NCI-H1105 (cell line): ENCODE results near the gene YEATS2.

Experiments used
- DNase-seq: peaks from one replicate; lab custom pipeline; 2025; lab: John Stamatoyannopoulos, UW

Gene YEATS2

GRCh38 chr3:183812761-183813445 is 115.3 kb downstream of the YEATS2 start:
- DNase-seq = no peak

DNA sequence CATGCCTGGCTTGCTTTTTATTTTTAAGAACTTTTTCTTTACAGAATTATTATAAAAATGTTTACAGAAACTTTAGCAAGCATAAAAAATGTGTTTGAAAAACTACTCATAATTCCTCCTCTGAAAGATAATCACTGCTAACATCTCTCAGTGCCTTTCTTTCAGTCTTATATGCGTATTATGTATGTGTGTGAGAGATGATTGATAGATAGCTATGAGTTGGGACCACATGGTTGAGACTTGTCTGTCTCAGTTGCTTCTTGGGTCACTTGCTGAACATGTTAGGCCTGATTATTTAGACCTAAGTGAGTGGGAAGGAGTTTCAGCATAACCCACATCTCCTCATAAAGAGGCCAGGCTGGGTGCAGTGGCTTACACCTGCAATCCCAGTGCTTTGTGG is 116.6 kb downstream of the YEATS2 start:
- DNase-seq = no peak

DNA sequence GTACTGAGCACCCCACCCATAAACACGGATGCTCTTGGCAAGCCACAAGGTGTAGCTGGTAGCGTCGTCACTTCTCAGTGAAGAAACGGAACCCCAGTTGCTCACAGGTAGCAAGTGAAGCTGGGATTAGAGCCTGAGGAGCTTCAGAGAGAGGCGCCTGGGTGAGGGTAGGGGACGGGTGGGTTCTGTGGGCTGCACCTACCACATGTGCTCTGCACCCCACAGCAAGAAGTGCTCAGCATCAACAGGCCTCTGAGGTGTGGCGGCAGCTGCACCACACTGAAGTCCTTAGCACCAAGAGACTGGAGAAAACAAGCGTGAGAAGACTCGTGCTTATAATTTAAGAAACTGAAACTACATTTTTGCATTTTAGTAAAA is 118.0 kb downstream of the YEATS2 start:
- DNase-seq = no peak

GRCh38 chr3:183815951-183816475 is 118.4 kb downstream of the YEATS2 start:
- DNase-seq = no peak

GRCh38 chr3:183816681-183817510 is 119.3 kb downstream of the YEATS2 start:
- no peak for DNase-seq

DNA sequence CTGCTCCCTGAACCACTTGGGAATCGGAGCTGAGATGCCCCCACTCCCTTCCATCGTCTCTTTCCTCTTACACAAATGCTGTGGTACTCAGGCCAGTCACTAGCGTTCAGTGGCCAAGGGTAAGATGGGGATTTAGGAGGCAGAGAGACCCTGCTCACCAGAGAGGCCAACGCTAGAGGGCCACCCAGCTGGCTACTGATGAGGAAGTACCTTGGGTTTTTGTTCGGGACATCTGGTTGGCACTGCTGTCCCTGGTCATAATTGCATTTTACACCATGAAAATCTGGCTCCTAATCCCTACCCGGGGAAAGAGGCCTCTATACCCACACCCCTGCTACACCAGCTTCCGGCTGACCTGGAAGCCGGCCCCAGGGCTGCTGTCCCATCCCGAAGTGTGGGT is 120.0 kb downstream of the YEATS2 start:
- no peak for DNase-seq

- DNase-seq = no peak
Measured at GRCh38 chr3:183818041-183818620, 120.5 kb downstream of the YEATS2 start.

DNA sequence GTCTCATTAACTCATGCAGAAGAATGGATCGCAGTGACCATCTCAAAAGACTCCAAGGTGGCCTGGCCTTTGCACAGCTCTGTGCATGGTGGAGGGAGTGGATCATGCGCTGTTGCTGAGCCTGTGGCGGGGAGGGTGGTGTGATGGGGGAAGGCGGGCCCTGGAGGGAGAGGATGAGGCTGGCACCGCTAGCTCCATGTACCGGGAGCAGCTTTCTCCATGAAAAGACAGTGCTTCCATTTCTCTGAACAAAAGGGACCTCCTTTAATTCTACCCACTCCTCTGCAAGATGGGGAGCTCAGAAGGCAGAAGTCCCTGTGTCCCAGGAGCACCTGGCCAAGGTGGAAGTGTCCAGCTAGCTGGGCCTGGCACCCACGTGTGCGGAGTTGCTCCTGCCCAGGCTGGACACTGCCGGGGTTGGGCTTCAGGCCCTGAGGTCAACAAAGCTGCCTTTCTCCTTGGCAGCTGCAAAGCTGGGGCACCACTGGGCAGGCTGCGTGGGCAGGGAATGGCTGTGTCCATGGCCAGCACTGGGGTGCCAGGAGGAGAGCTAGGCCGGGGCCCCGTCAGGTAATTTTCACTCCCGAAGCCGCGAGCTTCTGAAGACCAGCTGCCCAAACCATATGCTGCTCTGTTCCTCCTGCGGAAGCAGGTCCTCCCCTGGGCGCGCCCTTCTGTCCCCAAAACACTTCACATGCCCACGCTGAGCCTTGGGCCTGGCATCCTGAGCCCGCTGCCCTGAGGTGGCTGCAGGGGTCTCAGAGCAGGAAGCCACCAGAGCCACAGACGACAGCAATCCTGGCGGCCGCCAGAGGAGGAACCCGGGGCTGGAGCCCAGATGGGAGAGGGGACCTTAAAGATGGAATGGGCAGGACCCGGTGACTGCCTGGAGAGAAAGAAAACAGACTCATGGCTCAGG is 121.4 kb downstream of the YEATS2 start:
- no peak for DNase-seq

DNA sequence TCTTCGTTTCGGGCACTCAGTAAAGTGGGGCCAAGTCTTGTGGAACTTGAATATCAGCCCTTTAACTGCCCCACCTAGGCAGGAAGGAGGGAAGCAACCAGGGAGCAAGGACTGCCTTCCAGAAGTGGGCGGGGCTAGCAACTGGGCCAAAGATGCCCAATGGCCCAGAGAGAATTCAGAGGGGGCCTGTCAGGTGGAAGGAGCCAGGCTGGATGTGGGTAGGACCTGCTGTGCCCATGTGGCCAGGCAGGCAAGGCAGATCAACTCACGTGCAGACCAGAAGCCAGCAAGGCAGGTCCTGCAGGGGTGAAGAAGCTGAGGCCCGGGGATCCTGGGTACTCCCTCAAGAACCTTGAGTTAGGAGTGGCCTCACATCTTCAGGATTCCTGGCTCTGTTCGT is 122.2 kb downstream of the YEATS2 start:
- no peak for DNase-seq

GRCh38 chr3:183822631-183823030 is 125.0 kb downstream of the YEATS2 start:
- DNase-seq = no peak

DNA sequence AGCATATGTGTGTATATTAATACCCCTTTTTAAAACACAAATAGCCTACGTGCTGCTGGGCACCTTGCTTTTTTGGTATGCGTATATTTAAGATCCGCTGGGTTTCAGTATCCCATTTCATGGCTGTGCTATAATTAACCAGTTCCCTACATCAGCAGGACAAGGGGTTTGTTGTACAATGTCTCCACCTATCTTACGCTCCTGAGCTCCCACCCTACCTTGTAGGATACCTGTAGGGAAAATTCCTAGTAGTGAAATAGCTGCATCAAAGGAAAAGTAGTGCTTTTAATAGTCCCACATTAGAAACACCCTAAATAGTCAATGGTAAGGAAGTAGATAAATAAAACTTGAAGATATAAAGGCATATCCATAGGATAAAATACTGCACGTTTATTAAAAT is 126.4 kb downstream of the YEATS2 start:
- DNase-seq = peak; percentile 29

- peak; percentile 14 for DNase-seq
Measured at GRCh38 chr3:183824761-183825455, 127.3 kb downstream of the YEATS2 start.

DNA sequence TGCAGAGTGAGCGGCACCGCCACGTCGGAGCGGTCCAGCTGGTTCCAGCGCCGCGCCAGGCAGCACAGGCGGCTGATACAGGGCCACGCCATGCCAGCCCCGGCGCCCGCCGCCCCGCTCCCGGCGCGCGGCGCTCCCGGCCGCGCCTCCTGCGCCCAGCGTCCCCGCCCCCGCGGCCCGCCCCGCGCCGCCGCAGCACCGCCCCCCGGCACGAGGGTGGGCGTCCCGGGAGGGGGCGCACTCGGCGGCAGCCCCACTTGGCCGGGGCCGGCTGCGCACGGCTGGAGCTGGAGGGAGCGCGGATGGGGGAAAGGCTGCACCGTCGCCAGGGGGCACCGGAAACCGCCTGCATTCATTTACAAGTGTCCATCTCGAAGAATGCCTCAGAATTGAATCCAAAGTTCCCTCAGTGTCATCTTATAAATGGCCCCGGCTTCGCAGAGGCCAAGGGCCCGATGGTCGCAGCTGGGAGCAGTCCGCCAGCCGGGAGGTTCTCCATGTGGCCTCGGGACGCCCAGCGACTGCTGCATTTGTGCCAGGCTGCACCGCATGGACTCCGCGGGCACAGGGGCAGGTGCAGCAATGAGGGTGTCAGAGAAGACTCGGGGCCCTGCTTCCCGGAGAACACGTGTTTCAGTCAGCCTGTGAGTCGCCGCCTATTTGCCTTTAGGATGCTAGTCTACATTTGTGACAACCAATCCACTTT is 128.0 kb downstream of the YEATS2 start, which contains the start of gene MAP6D1:
MAP6D1 (minus strand) TSS at position 122 of the 706 bp plus-strand sequence; CDS start at position 92, 30 bp downstream.
- peak; percentile 81 for DNase-seq

DNA sequence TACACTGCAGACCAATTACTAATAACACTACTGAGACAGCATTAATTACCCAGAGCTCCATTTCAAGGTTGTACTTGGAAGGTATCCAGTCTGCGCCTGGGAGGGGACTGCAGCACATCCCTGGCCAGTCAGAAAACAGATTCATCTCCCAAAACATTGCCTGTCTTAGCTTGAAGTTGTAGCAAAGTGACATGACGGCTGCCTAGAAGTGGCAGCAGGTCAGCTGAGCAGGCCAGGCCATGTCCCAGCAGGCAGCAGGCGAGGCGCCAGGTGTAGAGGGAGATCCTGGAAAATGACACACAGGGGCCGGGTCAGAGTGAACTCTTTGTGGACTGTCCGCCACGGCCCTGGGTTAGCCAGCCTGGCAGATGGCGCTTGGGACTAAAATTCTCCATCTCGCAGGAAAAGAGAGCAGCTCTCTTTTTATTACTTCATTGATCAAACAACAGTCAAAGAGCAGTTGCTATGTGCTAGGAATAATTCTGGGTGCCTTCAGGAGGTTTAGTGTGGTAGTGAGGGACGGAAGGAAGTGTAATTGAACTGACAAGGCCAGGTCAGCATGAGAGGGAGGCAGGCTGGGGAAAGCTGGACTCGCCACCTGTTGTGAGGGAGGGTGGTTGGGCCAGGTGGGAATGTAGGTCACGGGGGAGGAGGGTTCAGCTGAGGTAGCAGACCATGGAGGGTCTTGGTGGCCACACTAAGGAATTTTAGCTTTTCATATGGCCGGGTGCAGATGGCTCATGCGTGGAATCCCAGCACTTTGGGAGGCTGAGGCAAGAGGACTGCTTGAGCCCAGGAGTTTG is 129.1 kb downstream of the YEATS2 start:
- peak; percentile 70 for DNase-seq

DNA sequence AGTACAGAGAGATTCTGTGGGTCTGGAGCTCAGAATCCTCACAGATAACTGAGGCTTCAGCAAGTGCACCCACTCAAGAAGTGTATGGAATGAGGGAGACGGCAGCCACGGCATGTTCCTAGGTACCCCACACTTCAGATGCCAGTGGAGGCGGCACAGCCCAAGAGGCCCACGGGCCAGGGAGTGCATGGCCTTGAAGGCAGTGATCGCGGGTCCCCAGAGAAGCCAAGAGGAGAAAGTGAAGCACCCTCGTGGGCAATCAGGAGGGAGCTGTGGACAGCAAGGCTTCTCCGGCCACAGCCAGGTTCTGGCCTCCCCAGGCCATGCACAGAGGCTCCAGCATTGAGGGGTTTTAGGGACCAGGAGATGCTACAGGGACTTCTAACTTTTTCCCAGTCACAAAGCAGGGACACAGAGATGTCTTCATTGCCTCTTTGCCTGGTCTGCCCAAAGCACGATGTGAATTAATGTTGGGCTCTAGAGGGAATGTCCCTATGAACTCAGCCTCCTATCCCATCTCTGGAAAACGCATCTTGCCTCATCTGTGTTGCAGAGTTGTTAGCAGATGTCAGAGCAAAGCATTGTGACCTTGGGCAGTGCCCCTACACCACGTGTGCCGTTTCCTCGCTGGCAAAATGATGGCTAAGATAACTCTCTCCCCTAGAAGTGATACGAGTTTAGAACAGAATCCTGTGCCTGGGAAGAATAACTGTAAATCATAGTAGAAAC is 130.4 kb downstream of the YEATS2 start:
- no peak for DNase-seq

DNA sequence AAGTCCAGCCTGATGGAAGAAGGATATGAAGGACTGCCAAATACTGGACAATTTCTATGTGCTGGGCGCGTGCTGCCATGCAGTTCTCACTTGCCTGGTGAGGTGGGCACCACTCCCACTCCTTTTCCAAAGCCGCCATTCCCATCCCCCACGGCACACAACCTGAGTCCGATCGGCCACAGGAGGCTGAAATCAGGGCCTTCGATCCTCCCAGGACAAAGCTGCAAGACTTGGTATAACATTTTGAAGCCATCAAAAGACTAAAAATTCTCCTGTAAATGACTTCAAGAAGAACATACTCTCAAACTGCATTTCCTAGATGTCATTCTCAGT is 130.9 kb downstream of the YEATS2 start:
- no peak for DNase-seq

DNA sequence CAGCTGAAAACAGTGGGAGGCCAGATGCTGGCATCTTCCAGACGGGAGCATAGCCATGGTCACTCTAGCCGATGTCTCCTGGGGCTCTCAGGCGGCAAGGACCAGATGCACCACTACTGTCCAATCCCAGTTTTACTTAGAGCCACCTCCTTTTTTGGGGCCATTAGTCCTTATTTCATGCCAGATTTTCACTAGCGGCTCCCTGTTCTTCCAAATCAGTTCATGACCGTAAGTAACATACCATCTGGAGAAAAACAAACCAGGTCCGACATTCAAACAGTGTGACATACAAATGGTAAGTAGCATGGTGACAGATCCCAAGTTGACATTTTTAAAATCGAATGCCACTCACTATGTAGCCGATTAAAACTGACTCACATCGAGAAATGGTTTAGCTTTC is 131.9 kb downstream of the YEATS2 start:
- DNase-seq = no peak

DNA sequence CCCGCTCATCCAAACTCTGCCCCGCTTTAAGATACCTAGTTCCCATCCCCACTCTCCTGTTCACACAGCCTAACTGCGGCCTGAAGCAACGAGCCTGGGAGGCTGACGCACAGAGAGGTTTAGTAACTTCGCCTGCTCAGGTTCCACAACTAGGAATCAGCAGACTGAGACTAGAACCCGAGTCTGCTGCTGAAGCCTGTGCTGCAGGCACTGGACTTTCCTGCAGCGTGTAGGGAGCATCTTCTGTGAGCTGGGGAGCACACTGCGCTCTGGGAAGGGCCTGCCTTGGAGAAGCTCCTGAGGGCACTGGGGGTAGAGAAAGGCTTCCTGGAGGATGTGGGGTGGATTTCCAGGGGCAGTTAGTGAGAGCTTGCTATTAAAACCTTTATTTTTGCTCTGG is 132.6 kb downstream of the YEATS2 start:
- no peak for DNase-seq

GRCh38 chr3:183833516-183833915 is 135.9 kb downstream of the YEATS2 start:
- no peak for DNase-seq
